HEK293 (cell line): ENCODE data around the gene ZC3H4.

Source experiments
- CTCF ChIP-seq: fragments of 450-650 bp; formaldehyde crosslinking; IDR thresholded peaks from 2 replicates; pipeline ENCODE4 v1.5.1; 2016; ENCODE audit warnings: missing biosample characterization, missing genetic modification characterization
- REST ChIP-seq: fragments of 450-650 bp; formaldehyde crosslinking; IDR thresholded peaks from 2 replicates; pipeline ENCODE4 v1.5.1; 2016; ENCODE audit warnings: missing biosample characterization, missing genetic modification characterization
- TSHZ1 ChIP-seq: fragments of 450-650 bp; formaldehyde crosslinking; IDR thresholded peaks from 2 replicates; pipeline ENCODE4 v1.5.1; 2016; ENCODE audit warnings: missing biosample characterization, missing genetic modification characterization, borderline replicate concordance
- ZBTB8A ChIP-seq: fragments of 450-650 bp; formaldehyde crosslinking; IDR thresholded peaks from 2 replicates; pipeline ENCODE4 v1.5.1; 2016; ENCODE audit warnings: missing biosample characterization, missing genetic modification characterization
- ZEB2 ChIP-seq: fragments of 450-650 bp; formaldehyde crosslinking; IDR thresholded peaks from 2 replicates; pipeline ENCODE4 v1.5.1; 2016; ENCODE audit warnings: missing biosample characterization, missing genetic modification characterization
- ZNF2 ChIP-seq: fragments of 450-650 bp; formaldehyde crosslinking; IDR thresholded peaks from 2 replicates; pipeline ENCODE4 v1.5.1; 2016; ENCODE audit warnings: missing biosample characterization, missing genetic modification characterization
- ZNF521 ChIP-seq: fragments of 450-650 bp; formaldehyde crosslinking; IDR thresholded peaks from 2 replicates; pipeline ENCODE4 v1.5.1; 2017; ENCODE audit warnings: missing biosample characterization, mild to moderate bottlenecking, missing genetic modification characterization
- ZNF837 ChIP-seq: fragments of 450-650 bp; formaldehyde crosslinking; IDR thresholded peaks from 2 replicates; pipeline ENCODE4 v1.5.1; 2016; ENCODE audit warnings: missing biosample characterization, missing genetic modification characterization
- ZXDB ChIP-seq: fragments of 450-650 bp; formaldehyde crosslinking; IDR thresholded peaks from 2 replicates; pipeline ENCODE4 v1.5.1; 2016; ENCODE audit warnings: missing biosample characterization, missing genetic modification characterization

GRCh38 chr19:47084879-47085439 lies 28.6 kb downstream of the ZC3H4 start:
- TF ChIP-seq ZNF2: no peak
- no peak for TF ChIP-seq REST
- TF ChIP-seq TSHZ1 (tag by site-specific recombination): no peak
- no peak for TF ChIP-seq ZBTB8A
- TF ChIP-seq CTCF: no peak
- TF ChIP-seq ZXDB (tag by site-specific recombination): no peak
- TF ChIP-seq ZNF837 (tag by site-specific recombination): no peak
- no peak for TF ChIP-seq ZEB2 (tag by site-specific recombination)
- TF ChIP-seq ZNF521: no peak
